Activated naive CD4-positive, alpha-beta T cell (primary cell): ENCODE results near the gene CACNA1I.

ENCODE experiments used
- DNase-seq, 4 experiments: peaks; one replicate each; lab custom pipeline; 2025; lab: John Stamatoyannopoulos, UW

The CACNA1I gene

GRCh38 chr22:39535831-39536449 is 34.6 kb upstream of the CACNA1I start:
- no peak for DNase-seq

GRCh38 chr22:39536711-39537110 is 33.8 kb upstream of the CACNA1I start:
- no peak for DNase-seq

DNA sequence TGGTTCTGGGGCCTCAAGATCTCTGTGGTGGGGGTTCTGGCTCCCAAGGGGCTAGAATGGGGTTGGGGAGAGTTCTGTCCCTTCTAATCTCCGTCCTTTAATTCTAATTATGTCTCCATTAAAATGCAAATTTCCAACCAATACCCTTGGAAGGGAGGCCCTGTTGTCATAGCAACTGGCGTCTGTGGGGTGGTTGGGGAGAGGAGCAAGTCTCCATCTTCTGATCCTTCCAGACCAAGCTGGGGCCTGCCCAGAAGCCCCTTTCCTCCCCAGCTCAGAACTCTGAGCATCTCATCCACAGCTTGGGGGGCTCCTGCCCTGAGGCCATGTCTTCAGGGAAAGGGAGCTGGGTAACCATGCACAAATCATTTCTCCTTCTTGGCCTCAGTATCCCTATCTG is 32.6 kb upstream of the CACNA1I start:
- no peak for DNase-seq

DNA sequence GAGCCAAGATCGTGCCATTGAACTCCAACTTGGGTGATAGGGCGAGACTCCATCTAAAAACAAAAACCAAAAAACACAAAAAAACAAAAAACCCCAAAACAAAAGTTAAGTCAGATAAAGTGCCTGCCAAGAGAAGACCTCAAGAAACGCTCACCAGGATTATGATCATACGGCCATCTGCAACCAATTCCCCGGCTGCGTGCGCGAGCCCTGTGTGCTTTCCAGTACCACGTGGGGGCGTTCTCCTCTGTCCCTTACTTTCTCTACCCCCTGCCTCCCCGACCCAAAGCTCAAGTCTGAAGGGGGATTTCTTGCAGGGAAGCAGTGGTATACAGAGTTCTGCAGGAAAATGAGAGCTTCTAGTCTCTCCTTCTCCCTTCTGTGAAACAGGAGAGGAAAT is 27.5 kb upstream of the CACNA1I start:
- no peak for DNase-seq

GRCh38 chr22:39545386-39546365 is 24.9 kb upstream of the CACNA1I start:
- DNase-seq, result peak in 3 of 4 experiments; percentile 50 to 71 (median 55)

GRCh38 chr22:39546889-39547586 is 23.5 kb upstream of the CACNA1I start:
- no peak for DNase-seq

DNA sequence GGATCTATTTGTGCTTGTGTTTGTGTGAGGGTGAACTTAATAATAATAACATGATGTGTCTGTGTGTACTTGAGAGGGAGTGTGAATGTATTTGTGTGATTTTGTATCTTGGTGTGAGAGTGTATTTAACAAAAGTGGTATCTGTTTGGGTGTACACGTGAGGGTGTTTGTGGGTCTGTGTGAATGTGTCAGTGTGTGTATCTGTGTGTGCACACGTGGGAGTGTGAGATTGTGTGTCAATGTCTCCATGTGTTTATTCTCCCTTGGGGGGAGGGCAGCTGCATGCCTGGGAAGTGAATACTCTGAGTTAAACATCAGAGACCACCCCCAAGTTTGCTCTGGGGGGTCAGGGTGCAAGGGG is 23.0 kb upstream of the CACNA1I start:
- no peak for DNase-seq

DNA sequence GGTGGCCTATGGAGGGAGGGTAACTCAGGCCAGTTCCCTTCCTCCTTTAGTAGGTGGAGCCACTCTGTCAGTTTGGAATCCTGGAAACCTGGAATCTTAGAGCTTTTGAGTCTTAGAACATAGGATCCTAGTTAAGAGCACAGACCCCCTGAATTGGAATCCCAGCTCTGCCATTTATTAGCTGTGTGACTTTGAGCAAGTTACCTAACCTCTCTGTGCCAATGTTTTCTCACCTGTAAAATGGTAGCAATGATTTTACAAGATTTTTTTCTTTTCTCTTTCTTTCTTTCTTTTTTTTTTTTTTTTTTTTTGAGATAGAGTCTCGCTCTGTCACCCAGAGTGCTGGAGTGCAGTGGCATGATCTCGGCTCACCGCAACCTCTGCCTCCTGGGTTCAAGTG is 17.1 kb upstream of the CACNA1I start:
- no peak for DNase-seq

DNA sequence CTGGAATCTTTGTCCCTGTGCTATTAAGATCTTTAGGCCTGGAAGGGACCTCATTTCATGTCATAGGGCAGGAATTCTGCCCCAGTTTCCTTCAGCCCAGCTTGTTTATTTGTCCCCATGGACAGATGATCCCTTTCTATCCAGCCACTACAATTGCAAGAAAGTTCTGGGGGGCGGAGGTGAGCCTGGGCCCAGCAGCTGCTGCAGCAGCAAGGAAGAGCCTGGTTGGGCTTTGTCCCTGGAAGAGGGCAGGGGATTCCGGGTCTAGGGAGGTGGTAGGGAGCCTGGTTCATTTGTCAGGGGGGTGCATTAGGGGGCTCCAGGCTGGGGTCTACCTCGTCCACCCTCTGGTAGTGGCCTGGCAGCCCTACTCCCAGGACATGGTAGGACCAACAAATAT is 16.4 kb upstream of the CACNA1I start:
- no peak for DNase-seq

GRCh38 chr22:39556970-39557841 is 13.3 kb upstream of the CACNA1I start:
- peak in 3 of 4 experiments; percentile 10 to 54 (median 34) for DNase-seq

DNA sequence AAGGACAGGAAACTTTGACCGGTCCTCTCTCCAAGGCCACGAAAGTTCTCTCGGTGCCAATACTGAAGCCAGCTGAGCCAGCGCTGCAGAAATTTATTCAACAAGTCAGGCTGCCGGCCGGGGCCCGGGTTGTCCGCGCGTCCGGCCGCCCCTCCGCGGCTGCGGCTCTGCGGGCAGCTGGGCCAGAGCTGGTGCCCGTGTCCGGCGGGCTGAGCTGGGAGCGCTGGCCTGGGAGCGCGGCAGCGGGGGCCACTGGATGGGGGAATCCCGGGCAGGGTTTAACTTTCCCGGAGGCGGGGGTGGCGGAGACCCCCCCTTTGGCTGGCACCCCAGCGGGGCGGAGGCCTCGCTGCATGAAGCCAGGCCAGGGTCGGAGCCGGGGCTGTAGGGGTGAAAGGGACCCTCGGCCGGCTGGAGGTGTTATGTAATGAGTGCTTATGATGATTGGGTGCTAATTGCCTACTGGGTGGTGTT is 12.3 kb upstream of the CACNA1I start:
- DNase-seq, result no peak

DNA sequence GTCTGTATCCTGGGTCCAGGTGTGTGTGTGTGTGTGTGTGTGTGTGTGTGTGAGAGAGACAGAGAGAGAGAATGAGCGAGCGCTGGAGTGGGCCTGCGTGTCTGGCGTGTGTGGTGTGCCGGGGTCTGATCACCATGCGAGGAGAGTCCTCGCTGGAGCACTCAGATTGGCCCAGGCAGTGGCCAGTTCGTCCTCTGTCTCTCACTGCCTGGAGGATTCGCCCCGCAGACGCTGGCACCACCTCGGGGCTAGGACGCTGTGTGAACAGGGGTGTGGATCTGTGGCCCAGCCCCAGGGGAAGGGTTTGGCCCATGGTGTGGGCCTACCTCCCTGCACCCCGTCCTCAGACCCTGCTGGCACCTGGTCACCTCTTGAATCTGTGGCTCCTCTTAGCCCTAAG is 11.6 kb upstream of the CACNA1I start:
- no peak for DNase-seq

DNA sequence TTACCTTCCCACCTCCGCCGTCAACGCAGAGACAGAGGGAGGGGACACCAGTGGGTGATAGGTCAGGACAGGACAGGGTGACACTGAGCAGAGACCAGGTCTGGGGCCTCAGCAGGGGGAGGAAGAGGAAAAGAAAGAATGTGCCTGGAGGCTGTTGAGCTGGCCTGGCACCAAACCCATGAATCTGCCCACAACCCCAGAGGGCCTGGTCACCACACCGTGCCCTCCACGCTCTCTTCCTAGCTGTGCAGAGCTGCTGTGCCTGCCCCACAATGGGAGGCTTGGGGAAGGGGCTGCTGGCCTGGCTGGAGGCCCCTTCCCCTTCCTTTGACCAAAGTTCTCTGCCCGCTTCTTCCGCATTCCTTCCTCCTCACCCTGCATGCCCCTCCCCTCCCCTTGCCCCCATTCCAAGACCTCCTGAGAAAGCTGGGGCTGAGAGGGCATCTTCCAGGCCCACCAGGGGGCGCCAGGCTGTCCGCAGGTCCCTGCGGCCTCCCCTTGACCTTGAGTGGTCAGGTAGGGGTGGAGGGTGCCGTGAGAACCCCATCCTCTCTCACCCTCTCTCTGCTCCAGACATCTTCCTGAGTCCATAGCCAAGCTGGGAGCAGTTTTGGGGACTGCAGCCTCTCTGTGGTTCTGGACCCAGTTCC is 11.0 kb upstream of the CACNA1I start:
- DNase-seq, result no peak

GRCh38 chr22:39560127-39560526 is 10.4 kb upstream of the CACNA1I start:
- no peak for DNase-seq

- no peak for DNase-seq
Observed at GRCh38 chr22:39562839-39563489, 7.6 kb upstream of the CACNA1I start.

DNA sequence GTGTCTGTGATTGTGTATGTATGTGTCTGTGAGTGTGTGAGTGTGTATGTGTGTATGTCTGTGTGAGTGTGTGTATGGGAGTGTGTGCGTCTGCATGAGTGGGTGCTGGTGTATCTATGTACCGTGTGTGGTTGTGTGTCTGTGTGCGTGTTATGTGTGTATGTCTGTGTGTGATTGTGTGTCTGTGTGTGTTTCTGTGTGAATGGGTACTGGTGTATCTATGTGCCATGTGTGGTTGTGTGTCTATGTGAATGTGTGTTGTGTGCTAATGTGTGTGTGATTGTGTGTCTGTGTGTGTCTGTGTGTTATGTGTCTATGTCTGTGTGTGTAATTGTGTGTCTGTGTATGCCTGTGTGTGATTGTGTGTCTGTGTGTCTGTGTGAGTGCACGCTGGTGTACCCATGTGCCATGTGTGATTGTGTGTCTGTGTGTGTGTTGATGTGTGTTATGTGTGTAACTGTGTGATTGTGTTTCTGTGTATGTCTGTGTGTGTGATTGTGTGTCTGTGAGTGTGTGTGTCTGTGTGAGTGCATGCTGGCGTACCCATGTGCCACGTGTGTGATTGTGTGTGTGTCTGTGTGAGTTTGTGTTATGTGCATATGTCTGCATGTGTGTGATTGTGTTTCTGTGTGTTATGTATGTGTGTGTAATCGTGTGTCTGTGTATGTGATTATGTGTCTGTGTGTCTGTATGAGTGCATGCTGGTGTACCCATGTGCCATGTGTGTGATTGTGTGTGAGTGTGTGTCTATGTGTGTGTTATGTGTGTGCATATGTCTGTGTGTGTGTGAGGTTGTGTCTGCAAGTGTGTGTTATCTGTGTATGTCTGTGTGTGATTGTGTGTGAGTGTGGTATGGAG is 6.8 kb upstream of the CACNA1I start:
- no peak for DNase-seq

- no peak for DNase-seq
Observed at GRCh38 chr22:39565414-39565944, 5.1 kb upstream of the CACNA1I start.

- peak in 3 of 4 experiments; percentile 8 to 58 (median 33) for DNase-seq
Observed at GRCh38 chr22:39567135-39567946, 3.2 kb upstream of the CACNA1I start.
